HG02610 (cell line): ENCODE measurements around the gene TMC3.
"Not testable (repeated sequence)": the region's sequence is repeated elsewhere in the genome, so short reads cannot be mapped to it uniquely, and the experiment has no call there.

Source experiments
- ATAC-seq: cut with Tn5 transposase; IDR thresholded peaks from one replicate; pipeline ENCODE4 v1.9.1; 2021; ENCODE audit warnings: mild to moderate bottlenecking, moderate library complexity; ENCODE audit not compliant: unreplicated experiment

Gene TMC3

GRCh38 chr15:81373775-81374395 is at the start of gene TMC3:
TSS of gene TMC3 (minus strand) at chr15:81374213. CDS start at chr15:81374077, 136 bp downstream.
- ATAC-seq: no peak

GRCh38 chr15:81421461-81421860 is 47.4 kb upstream of the TMC3 start:
- no peak for ATAC-seq

GRCh38 chr15:81419332-81419943 is 45.4 kb upstream of the TMC3 start:
- ATAC-seq: no peak

- no peak for ATAC-seq
These were observed 44.9 kb upstream of the TMC3 start for GRCh38 chr15:81418891-81419290.

GRCh38 chr15:81418444-81418843 is 44.4 kb upstream of the TMC3 start:
- no peak for ATAC-seq

GRCh38 chr15:81414274-81414968 is 40.4 kb upstream of the TMC3 start:
- ATAC-seq: not testable (repeated sequence)

- ATAC-seq: no peak
These were observed 39.8 kb upstream of the TMC3 start for GRCh38 chr15:81413851-81414250.

- ATAC-seq: no peak
These were observed 38.1 kb upstream of the TMC3 start for GRCh38 chr15:81411969-81412633.

- ATAC-seq: no peak
These were observed 37.0 kb upstream of the TMC3 start for GRCh38 chr15:81411051-81411450.

- no peak for ATAC-seq
These were observed 36.3 kb upstream of the TMC3 start for GRCh38 chr15:81410318-81410753.

GRCh38 chr15:81407718-81408117 is 33.7 kb upstream of the TMC3 start:
- ATAC-seq: no peak

GRCh38 chr15:81407176-81407575 is 33.2 kb upstream of the TMC3 start:
- no peak for ATAC-seq

GRCh38 chr15:81400640-81401236 is 26.7 kb upstream of the TMC3 start:
- ATAC-seq: no peak

GRCh38 chr15:81398910-81399551 is 25.0 kb upstream of the TMC3 start:
- ATAC-seq: no peak

- no peak for ATAC-seq
These were observed 24.4 kb upstream of the TMC3 start for GRCh38 chr15:81398456-81398855.

- ATAC-seq: no peak
These were observed 20.6 kb upstream of the TMC3 start for GRCh38 chr15:81394603-81395002.

GRCh38 chr15:81391657-81392056 is 17.6 kb upstream of the TMC3 start:
- no peak for ATAC-seq

- no peak for ATAC-seq
These were observed 14.4 kb upstream of the TMC3 start for GRCh38 chr15:81388436-81388770.

GRCh38 chr15:81387621-81388435 is 13.8 kb upstream of the TMC3 start:
- no peak for ATAC-seq

GRCh38 chr15:81386947-81387346 is 12.9 kb upstream of the TMC3 start:
- ATAC-seq: no peak
